Dermis microvascular lymphatic vessel endothelial cell (primary cell): Measurements from ENCODE around the gene FMNL1. TPM values are rescaled to one million over a fixed set of nuclear protein-coding genes. Genes with fewer than 3 reads are reported as not detected.

ENCODE experiments used
- DNase-seq, 2 donors: peaks; one replicate each; pipeline versions ENCODE4 v3.0.0 to v3.0.0-alpha.2; 2010; ENCODE audit warnings: low read depth in 2 of 2
- total RNA-seq: library from RNA; depleted of rRNA; stranded (reverse); fragments of >200 nt; gene quantifications from 2 replicates; pipeline ENCODE4 v1.2.1, GENCODE V29; 2014

FMNL1 gene
- total RNA-seq, 1 donor from 2014 or later: 2.6 TPM

GRCh38 chr17:45222289-45222995, 757 bp downstream of the FMNL1 start:
- DNase-seq: no peak

DNA sequence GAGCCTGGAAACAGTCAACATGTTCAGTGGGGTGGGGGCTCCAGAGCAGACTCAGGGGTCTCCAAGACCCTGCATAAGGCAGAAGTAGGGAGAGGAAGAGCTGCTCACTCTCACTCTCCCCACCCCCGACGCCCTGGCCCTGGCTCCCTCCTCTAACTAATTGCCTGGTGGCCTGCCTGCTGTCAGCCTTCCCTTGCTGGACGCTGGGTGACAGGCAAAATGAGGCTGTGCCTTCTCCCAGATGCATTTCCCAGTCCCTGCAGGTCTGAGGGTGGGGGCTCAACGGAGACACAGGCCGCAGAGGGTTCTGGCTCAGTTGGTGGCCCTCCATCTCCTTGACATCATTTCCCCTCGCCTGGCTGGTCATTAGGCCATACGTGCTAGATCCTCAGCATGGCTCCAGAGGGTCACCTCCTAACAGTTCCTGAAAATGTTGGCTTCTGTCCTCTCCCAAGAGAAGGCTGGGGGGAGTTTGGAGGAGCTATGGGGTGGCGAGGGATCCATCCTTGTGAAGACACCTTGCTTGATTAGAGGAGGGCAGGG, 1.4 kb downstream of the FMNL1 start:
- DNase-seq: no peak

GRCh38 chr17:45223539-45224528, 2.1 kb downstream of the FMNL1 start:
- DNase-seq: no peak

GRCh38 chr17:45224671-45225050, 3.0 kb downstream of the FMNL1 start:
- no peak for DNase-seq

- no peak for DNase-seq
Observed at GRCh38 chr17:45225051-45225700, 3.5 kb downstream of the FMNL1 start.

GRCh38 chr17:45225964-45226530, 4.4 kb downstream of the FMNL1 start:
- DNase-seq: peak in 1 of 2 donors; percentile 75

DNA sequence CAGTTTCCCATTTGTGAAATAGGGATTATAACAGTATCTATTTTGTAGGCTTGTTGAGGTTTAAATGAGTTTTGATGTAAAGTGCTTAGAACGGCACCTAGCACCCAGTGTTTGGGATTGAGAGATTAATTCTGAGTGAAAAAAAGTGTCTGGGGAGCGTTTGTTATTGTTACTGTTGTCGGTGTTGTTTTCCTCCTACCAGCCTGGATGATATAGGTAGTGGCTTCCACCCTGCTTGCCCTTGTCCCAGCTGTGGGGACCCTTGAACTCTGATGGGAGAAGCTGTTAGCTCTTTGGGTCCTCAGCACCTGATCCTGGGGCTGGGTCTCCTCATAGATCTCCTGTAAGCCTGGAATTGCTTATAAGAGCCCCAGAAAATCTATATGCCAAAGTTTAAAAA, 4.9 kb downstream of the FMNL1 start:
- DNase-seq: no peak

DNA sequence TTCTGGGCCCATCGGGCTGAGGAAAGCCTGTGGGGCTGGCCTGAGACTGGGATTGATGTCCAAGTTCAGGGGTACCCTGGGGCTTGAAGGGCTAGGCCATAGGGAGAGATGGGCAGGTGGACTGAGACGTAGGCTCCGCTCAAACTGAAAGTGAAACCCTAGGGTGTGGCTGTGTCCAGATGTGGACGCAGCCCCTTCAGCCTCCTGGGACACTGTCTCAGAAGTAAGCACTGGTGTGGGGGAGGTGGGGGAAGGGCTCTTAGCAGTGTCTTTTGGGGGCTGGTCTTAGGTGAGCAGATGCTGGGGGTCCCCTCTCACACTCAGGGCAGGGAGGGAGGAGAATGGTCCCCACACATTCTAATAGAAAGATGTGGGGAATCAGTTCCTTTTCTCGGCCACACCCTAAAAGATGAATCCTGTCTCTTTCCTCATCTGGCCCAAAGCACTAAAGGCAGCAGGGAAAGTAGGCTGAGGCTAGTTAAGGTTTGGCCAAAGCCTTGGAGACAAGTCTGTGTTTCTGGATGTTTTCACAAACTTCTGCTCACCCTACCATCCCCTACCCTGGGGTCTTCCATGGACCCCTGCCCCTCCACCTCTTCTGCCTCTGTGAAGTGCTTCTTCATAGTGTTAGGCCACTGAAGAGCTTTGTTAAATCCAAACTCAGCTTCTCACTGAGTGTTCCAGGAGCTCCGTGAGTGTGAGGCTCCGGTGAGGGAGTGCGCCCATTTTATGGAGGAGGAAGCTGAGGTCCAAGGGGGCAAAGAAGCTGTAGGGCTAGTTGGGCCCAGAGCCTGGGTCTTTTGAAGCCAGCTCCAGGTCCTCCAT, 5.6 kb downstream of the FMNL1 start:
- no peak for DNase-seq

DNA sequence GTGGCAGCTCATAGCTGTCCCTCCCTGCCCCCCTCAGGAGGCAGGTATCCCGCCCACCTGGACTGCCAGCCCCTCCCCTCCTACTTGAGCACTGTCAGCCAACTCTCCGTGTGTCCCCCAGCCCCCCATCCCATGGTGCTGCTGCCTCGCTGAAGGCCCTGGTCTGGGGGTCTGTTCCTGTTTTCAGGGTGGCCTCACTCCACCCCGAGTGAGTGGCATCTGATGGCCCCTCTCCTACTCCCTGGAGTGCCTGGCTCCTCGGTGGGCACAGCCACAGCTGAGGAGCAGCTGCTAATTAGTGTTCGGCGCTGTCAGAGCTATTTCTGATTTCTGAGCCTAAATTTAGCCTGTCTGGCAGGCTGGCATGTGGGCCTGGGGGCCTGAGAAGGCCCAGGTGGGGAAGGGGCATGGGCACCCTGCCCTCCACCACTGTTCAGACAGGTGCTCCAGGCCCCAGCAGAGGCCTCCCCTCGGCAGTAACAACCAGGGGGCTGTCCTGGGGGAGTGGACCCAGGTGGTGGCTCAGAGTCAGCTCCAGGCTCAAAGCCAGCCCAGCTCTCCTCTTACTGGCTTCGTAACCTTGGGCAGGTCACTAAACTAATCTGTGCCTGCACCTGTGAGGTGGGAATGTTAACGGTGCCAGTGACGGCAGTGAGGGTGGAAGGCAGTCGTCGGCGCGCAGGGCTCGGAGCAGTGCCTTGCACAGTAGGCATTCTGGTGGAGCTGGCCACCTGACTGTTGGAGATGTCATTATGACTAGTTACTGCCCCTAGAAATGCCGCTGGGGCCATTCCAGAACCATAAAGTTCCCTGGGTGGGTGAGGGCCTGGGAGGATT, 6.5 kb downstream of the FMNL1 start:
- no peak for DNase-seq

DNA sequence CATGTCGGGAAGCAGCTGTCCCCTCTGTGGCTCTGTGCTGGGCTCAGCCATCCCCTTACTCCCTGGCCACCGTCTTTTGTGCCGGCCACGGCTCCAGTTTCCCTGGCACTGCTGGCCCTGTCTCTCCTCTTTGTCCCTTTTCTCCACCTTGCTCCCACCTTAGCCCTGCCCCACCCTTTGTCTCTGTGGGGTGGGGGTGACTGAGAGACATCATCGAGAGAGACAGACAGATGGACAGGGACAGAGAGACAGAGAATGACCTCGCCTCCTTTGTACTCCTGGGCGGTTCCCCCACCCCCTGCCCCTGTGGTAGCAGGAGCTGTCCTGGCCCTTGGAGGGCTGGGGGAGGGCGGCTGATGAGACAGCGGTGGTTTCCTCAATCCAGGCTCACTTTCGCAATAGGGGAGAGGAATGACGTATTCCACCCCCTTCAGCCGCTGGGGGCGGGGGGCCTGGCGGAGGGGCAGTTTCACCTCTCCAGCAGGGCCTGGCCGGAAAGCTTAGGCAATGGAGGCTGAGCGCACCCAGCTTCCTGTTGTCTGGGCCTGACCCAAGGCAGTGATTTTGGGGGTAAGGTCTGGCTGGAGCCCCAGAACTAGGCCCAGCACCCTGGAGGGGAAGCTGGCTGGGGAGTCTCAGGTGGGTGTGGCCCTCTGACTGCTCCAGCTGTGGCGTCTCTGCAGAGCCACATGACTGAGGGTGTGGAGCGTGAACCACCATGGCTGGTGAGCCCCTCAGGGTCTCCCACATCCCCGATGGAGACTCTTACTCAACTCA, 7.3 kb downstream of the FMNL1 start:
- DNase-seq: no peak

GRCh38 chr17:45229681-45230409, 8.2 kb downstream of the FMNL1 start:
- DNase-seq: no peak

DNA sequence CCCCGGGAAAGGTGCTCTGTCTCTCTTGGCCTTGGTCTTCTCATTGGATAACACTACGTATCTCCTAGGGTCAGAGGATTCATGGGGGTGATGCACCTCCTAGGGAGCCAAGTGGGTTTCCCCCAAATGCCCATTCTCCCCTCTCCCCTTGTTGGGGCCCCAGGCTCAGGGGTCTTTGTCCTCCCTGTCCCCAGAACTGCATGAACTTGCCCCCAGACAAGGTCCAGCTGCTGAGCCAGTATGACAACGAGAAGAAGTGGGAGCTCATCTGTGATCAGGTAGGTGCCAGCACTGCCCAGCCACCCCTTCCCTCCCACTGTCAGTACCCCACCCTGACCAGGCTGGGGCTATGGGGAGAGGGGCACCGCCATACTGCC, 8.7 kb downstream of the FMNL1 start:
- DNase-seq: no peak

DNA sequence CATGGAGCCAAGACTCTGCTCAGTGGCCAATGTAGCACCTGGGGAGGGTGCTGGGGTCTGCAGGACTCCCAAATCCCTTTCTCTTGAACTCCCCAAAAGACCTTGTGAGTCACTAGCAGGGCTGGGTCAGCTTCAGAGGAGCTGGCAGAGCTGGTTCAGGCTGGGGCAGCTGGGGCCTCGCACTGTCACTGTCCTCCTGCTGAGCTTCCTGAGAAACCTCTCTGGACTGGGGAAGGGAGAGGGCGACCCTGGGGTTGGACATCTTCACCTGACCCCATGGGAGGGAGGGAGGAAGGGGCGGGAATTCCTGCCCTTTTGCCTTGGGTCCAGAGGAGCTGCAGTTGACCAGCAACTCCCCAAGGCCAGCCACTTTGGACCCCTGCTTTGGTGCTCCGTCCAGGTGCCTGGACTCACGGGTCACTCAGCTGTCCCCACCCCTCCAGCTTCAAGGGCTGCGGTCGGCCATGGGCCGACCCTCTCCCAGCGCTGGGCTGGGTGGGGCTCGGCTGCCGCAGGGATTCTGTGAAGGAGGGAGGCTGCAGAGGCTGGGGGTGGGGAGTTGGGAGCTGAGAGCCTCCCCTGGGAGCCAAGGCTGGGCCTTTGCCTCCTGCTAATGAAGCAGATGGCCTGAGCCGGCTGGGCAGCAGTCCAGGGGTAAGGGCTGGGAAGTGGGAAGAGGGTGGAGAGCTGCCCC, 9.2 kb downstream of the FMNL1 start:
- DNase-seq: no peak

GRCh38 chr17:45231481-45232116, 9.9 kb downstream of the FMNL1 start:
- DNase-seq: peak in 1 of 2 donors; percentile 25

- DNase-seq: no peak
Observed at GRCh38 chr17:45232514-45233422, 11.1 kb downstream of the FMNL1 start.

GRCh38 chr17:45233423-45233924, 11.8 kb downstream of the FMNL1 start:
- DNase-seq: no peak
